GM23338 (cell line): ENCODE data around the gene PDZD8. TPM values are rescaled to one million over a fixed set of nuclear protein-coding genes. Genes with fewer than 3 reads are reported as not detected.

Experiments used
- ATAC-seq: fragments of 200-7000 bp; cut with Tn5 transposase; 3 replicates; pipeline ENCODE4 v1.9.1; 2020
- DNase-seq: peaks from one replicate; pipeline ENCODE4 v3.0.0-alpha.2; 2015; ENCODE audit warnings: low spot score
- H2AFZ ChIP-seq: fragments of 200-600 bp; sonication (generic); 2 replicates; pipeline ENCODE4 v1.8.0; 2016; ENCODE audit warnings: antibody characterized with exemption, mild to moderate bottlenecking, moderate library complexity
- H3F3A ChIP-seq: fragments of 200-600 bp; sonication (generic); replicated peaks from 2 replicates; pipeline ENCODE4 v1.8.0; 2017; ENCODE audit warnings: antibody characterized with exemption, mixed run types, low read depth
- H3K27ac ChIP-seq: fragments of 200-600 bp; sonication (generic); 2 replicates; pipeline ENCODE4 v1.6.1; 2016; ENCODE audit warnings: low read depth
- H3K27me3 ChIP-seq: fragments of 200-600 bp; sonication (generic); 2 replicates; pipeline ENCODE4 v1.8.0; 2016; ENCODE audit warnings: mild to moderate bottlenecking, mixed run types, moderate library complexity; ENCODE audit not compliant: insufficient read depth
- H3K36me3 ChIP-seq: fragments of 200-600 bp; sonication (generic); 2 replicates; pipeline ENCODE4 v1.8.0; 2016; ENCODE audit warnings: mild to moderate bottlenecking; ENCODE audit not compliant: insufficient read depth
- H3K4me1 ChIP-seq: fragments of 200-600 bp; sonication (generic); 2 replicates; pipeline ENCODE4 v1.8.0; 2016; ENCODE audit warnings: mild to moderate bottlenecking, moderate library complexity; ENCODE audit not compliant: insufficient read depth
- H3K4me2 ChIP-seq: fragments of 200-600 bp; sonication (generic); 2 replicates; pipeline ENCODE4 v1.7.1; 2017; ENCODE audit warnings: mixed run types
- H3K4me3 ChIP-seq: fragments of 200-600 bp; sonication (generic); 2 replicates; pipeline ENCODE4 v1.6.1; 2016; ENCODE audit warnings: mixed run types
- H3K79me2 ChIP-seq: fragments of 200-600 bp; sonication (generic); replicated peaks from 2 replicates; pipeline ENCODE4 v1.8.0; 2017; ENCODE audit warnings: mild to moderate bottlenecking; ENCODE audit not compliant: insufficient read depth
- H3K9me2 ChIP-seq: fragments of 200-600 bp; sonication (generic); 2 replicates; pipeline ENCODE4 v1.8.0; 2017; ENCODE audit not compliant: insufficient read depth
- H4K20me1 ChIP-seq: fragments of 200-600 bp; sonication (generic); replicated peaks from 2 replicates; pipeline ENCODE4 v1.8.0; 2017; ENCODE audit warnings: mild to moderate bottlenecking; ENCODE audit not compliant: insufficient read depth
- H3K27ac Mint-ChIP-seq: 2 replicates; pipeline ENCODE4 v1.8.0; 2020; ENCODE audit warnings: inconsistent platforms, mild to moderate bottlenecking, moderate library complexity, mixed read lengths
- H3K27me3 Mint-ChIP-seq: 3 replicates; pipeline ENCODE4 v1.8.0; 2022; ENCODE audit warnings: low read depth, mild to moderate bottlenecking, moderate library complexity, mixed read lengths, inconsistent platforms; ENCODE audit not compliant: insufficient read depth, poor library complexity
- H3K36me3 Mint-ChIP-seq: 3 replicates; pipeline ENCODE4 v1.8.0; 2021; ENCODE audit warnings: low read depth, mild to moderate bottlenecking, inconsistent platforms, moderate library complexity, mixed read lengths
- H3K4me1 Mint-ChIP-seq: 3 replicates; pipeline ENCODE4 v1.8.0; 2020; ENCODE audit warnings: mild to moderate bottlenecking, inconsistent platforms, mixed read lengths
- H3K4me3 Mint-ChIP-seq: 3 replicates; pipeline ENCODE4 v1.8.0; 2021; ENCODE audit warnings: moderate library complexity, mild to moderate bottlenecking, inconsistent platforms, mixed read lengths
- H3K9me3 Mint-ChIP-seq: 3 replicates; pipeline ENCODE4 v1.8.0; 2020; ENCODE audit warnings: moderate library complexity, mild to moderate bottlenecking, inconsistent platforms, mixed read lengths
- CREB1 ChIP-seq: fragments of 250-450 bp; sonication (Bioruptor Pico); IDR thresholded peaks from 2 replicates; pipeline ENCODE4 v1.5.0; 2020; ENCODE audit warnings: low read depth, mild to moderate bottlenecking, moderate library complexity
- EZH2 ChIP-seq: fragments of 200-600 bp; sonication (generic); IDR thresholded peaks from one replicate; pipeline ENCODE4 v1.8.0; 2017; ENCODE audit warnings: antibody characterized with exemption, mild to moderate bottlenecking, low read depth; ENCODE audit not compliant: unreplicated experiment
- EZH2phosphoT487 ChIP-seq: fragments of 200-600 bp; sonication (generic); IDR thresholded peaks from one replicate; pipeline ENCODE4 v1.8.1; 2018; ENCODE audit warnings: antibody characterized with exemption; ENCODE audit not compliant: unreplicated experiment
- JUNB ChIP-seq: IDR thresholded peaks from one replicate; pipeline ENCODE4 v1.6.1; 2016; ENCODE audit warnings: antibody characterized with exemption; ENCODE audit not compliant: unreplicated experiment
- NANOG ChIP-seq: IDR thresholded peaks from 2 replicates; pipeline ENCODE4 v1.6.1; 2016; ENCODE audit warnings: antibody characterized with exemption, borderline replicate concordance
- POLR2AphosphoS5 ChIP-seq: IDR thresholded peaks from 2 replicates; pipeline ENCODE4 v1.6.1; 2016; ENCODE audit warnings: antibody characterized with exemption, low read depth
- STAT1 ChIP-seq: IDR thresholded peaks from one replicate; pipeline ENCODE4 v1.6.1; 2016; ENCODE audit warnings: antibody characterized with exemption; ENCODE audit not compliant: unreplicated experiment
- ZNF114 ChIP-seq: fragments of 250-450 bp; sonication (Bioruptor Pico); IDR thresholded peaks from 2 replicates; pipeline ENCODE4 v1.5.0; 2020; ENCODE audit warnings: mild to moderate bottlenecking, moderate library complexity
- ZNF331 ChIP-seq: fragments of 250-450 bp; sonication (Bioruptor Pico); IDR thresholded peaks from 2 replicates; pipeline ENCODE4 v1.5.0; 2020; ENCODE audit warnings: low read depth, mild to moderate bottlenecking, moderate library complexity
- polyA plus RNA-seq: library from polyadenylated mRNA; unstranded; fragments of >200 nt; fragmentation: Nextera tagmentation; extraction: Ambion mirVana; gene quantifications from 2 replicates; pipeline ENCODE4 v1.2.1, GENCODE V29; 2016
- total RNA-seq: library from RNA; depleted of rRNA; stranded (reverse); fragments of >200 nt; shearing (Covaris generic); gene quantifications from 2 replicates; pipeline ENCODE4 v1.2.3, GENCODE V29; 2014
- TF ChIP-seq, protein P1 (sequence below): IDR thresholded peaks from one replicate; pipeline ENCODE4 v1.6.1; 2018; ENCODE audit warnings: antibody characterized with exemption; ENCODE audit not compliant: unreplicated experiment
- TF ChIP-seq, protein P2 (sequence below), 2 experiments: fragments of 200-600 bp in 1 of 2; sonication (generic) in 1 of 2; conservative IDR thresholded peaks; 2 replicates each; pipeline versions ENCODE4 v1.5.1 to v1.6.1; 2016 to 2017; ENCODE audit warnings: antibody characterized with exemption in 2 of 2, low read depth in 2 of 2, mild to moderate bottlenecking in 2 of 2, moderate library complexity in 1 of 2

The PDZD8 gene
- total and polyA plus RNA-seq, 2 experiments from 2014 or later = 11.4 to 28.6 TPM

DNA sequence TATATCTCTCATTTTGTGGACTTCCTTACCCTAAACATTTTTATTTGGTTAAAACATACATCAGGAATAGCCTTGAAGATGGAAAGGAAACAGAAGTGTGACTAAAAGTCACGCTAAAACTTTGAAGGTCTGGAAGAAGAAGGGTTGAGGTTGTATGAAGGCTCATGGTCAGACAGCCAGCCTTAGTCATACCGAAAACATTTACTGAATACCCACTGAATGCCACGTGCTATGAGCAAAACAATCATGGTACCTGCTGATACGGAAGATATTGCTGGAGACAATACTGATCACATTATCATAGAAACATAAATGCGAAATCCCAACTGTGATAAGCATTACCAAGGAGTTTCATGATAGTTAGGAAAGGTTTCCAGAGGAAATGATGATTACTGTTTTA is 64.0 kb downstream of the PDZD8 start:
- Histone ChIP-seq H3K4me1 (no peaks in the 10 kb centered on the region), H3K9me2 (no peaks in the 10 kb centered on the region), H3K4me3 (no peak overlapping the region), H3K36me3 (no peaks in the 10 kb centered on the region), H2AFZ (no peak overlapping the region), H3K27me3 (no peaks in the 10 kb centered on the region), H3K4me2 (no peak overlapping the region), H3K27ac (no peak overlapping the region), H3K79me2 (no peaks in the 10 kb centered on the region), H3F3A (no peaks in the 10 kb centered on the region), H4K20me1 (no peaks in the 10 kb centered on the region; the same call in 1 of the 2 replicates)
- Mint-ChIP-seq H3K4me1 (peaks cover 2% of the 10 kb centered on the region; the same call in 1 of the 3 replicates), H3K9me3 (no peaks in the 10 kb centered on the region), H3K27me3 (no peaks in the 10 kb centered on the region), H3K36me3 (no peaks in the 10 kb centered on the region; the same call in 1 of the 3 replicates), H3K27ac (no peak overlapping the region), H3K4me3 (no peak overlapping the region)
- ATAC-seq (no peak), DNase-seq (no peak)
- TF ChIP-seq NANOG (no peak), ZNF114 (CRISPR knock-in tag) (no peak), JUNB (no peak), EZH2 (no peak), CREB1 (CRISPR knock-in tag) (no peak), EZH2phosphoT487 (no peak), STAT1 (no peak)
- TF ChIP-seq, protein P1, sequence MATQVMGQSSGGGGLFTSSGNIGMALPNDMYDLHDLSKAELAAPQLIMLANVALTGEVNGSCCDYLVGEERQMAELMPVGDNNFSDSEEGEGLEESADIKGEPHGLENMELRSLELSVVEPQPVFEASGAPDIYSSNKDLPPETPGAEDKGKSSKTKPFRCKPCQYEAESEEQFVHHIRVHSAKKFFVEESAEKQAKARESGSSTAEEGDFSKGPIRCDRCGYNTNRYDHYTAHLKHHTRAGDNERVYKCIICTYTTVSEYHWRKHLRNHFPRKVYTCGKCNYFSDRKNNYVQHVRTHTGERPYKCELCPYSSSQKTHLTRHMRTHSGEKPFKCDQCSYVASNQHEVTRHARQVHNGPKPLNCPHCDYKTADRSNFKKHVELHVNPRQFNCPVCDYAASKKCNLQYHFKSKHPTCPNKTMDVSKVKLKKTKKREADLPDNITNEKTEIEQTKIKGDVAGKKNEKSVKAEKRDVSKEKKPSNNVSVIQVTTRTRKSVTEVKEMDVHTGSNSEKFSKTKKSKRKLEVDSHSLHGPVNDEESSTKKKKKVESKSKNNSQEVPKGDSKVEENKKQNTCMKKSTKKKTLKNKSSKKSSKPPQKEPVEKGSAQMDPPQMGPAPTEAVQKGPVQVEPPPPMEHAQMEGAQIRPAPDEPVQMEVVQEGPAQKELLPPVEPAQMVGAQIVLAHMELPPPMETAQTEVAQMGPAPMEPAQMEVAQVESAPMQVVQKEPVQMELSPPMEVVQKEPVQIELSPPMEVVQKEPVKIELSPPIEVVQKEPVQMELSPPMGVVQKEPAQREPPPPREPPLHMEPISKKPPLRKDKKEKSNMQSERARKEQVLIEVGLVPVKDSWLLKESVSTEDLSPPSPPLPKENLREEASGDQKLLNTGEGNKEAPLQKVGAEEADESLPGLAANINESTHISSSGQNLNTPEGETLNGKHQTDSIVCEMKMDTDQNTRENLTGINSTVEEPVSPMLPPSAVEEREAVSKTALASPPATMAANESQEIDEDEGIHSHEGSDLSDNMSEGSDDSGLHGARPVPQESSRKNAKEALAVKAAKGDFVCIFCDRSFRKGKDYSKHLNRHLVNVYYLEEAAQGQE = no peak

DNA sequence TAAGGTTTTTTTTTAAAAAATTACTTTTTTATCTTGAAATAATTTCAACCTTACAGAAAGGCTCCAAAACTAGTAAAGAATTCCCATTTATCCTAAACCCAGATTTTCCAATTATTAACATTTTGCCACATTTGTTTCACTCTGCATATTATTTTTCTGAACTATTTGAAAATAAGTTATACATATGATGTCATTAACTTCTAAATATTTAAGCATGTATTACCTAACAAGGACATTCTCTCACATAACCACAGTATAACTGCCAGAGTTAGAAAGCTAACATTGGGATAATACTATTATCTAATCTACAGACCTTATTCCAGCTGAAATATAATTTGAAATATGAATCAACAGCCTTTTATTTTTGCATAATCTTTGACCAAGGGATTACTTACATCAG is 68.6 kb downstream of the PDZD8 start:
- H3K9me2 ChIP-seq = no peaks in the 10 kb centered on the region
- H3K27ac ChIP-seq = no peak overlapping the region
- 0 out of 2 replicates have a peak, but pooled peaks cover 3% of the 10 kb centered on the region for H3K79me2 ChIP-seq
- Mint-ChIP-seq H3K36me3 (peaks cover 37% of the 10 kb centered on the region), H3K4me1 (peaks cover 2% of the 10 kb centered on the region; the same call in 1 of the 3 replicates), H3K9me3 (peaks cover 26% of the 10 kb centered on the region), H3K27me3 (peaks cover 4% of the 10 kb centered on the region), H3K27ac (no peak overlapping the region), H3K4me3 (no peak overlapping the region)
- no peak for DNase-seq
- H3K4me1 ChIP-seq = no peaks in the 10 kb centered on the region
- no peak for ATAC-seq
- H3K4me3 ChIP-seq = no peak overlapping the region
- H4K20me1 ChIP-seq = no peaks in the 10 kb centered on the region
- H2AFZ ChIP-seq = no peak overlapping the region
- H3K36me3 ChIP-seq = no peaks in the 10 kb centered on the region
- no peaks in the 10 kb centered on the region for H3F3A ChIP-seq
- no peak overlapping the region for H3K4me2 ChIP-seq
- no peaks in the 10 kb centered on the region for H3K27me3 ChIP-seq
- TF ChIP-seq POLR2AphosphoS5 = no peak
- TF ChIP-seq EZH2 = no peak
- TF ChIP-seq ZNF331 (CRISPR knock-in tag) = no peak
- TF ChIP-seq EZH2phosphoT487 = no peak
- no peak for TF ChIP-seq ZNF114 (CRISPR knock-in tag)
- TF ChIP-seq, protein P1 = no peak
- no peak for TF ChIP-seq JUNB
- TF ChIP-seq CREB1 (CRISPR knock-in tag) = no peak
- no peak for TF ChIP-seq NANOG
- TF ChIP-seq, protein P2, sequence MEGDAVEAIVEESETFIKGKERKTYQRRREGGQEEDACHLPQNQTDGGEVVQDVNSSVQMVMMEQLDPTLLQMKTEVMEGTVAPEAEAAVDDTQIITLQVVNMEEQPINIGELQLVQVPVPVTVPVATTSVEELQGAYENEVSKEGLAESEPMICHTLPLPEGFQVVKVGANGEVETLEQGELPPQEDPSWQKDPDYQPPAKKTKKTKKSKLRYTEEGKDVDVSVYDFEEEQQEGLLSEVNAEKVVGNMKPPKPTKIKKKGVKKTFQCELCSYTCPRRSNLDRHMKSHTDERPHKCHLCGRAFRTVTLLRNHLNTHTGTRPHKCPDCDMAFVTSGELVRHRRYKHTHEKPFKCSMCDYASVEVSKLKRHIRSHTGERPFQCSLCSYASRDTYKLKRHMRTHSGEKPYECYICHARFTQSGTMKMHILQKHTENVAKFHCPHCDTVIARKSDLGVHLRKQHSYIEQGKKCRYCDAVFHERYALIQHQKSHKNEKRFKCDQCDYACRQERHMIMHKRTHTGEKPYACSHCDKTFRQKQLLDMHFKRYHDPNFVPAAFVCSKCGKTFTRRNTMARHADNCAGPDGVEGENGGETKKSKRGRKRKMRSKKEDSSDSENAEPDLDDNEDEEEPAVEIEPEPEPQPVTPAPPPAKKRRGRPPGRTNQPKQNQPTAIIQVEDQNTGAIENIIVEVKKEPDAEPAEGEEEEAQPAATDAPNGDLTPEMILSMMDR (conservative IDR thresholded peaks at IDR 0.05; ENCODE audit: low read depth in 2 of 2) = no peak
- TF ChIP-seq STAT1 = no peak
